HepG2 (cell line): ENCODE data around the gene CCDC57. TPM values are rescaled to one million over a fixed set of nuclear protein-coding genes. Genes with fewer than 3 reads are reported as not detected.

ENCODE experiments used
- AKNA ChIP-seq: sonication (generic); formaldehyde crosslinking; IDR thresholded peaks from 2 replicates; pipeline ENCODE4 v1.4.0; 2020; ENCODE audit warnings: missing genetic modification reagents, borderline replicate concordance
- BCL3 ChIP-seq: sonication (generic); formaldehyde crosslinking; IDR thresholded peaks from 2 replicates; pipeline ENCODE4 v1.5.1; 2020; ENCODE audit warnings: mild to moderate bottlenecking, missing genetic modification reagents, moderate library complexity
- HNRNPK ChIP-seq: fragments of 200-400 bp; formaldehyde crosslinking; IDR thresholded peaks from 2 replicates; pipeline ENCODE4 v1.6.1; 2018; ENCODE audit warnings: low read length, low read depth, moderate library complexity, mild to moderate bottlenecking; ENCODE audit not compliant: poor library complexity, severe bottlenecking
- HOXA5 ChIP-seq: sonication (generic); formaldehyde crosslinking; IDR thresholded peaks from 2 replicates; pipeline ENCODE4 v1.4.0; 2020; ENCODE audit warnings: missing genetic modification reagents
- KDM4B ChIP-seq: sonication (generic); formaldehyde crosslinking; IDR thresholded peaks from 2 replicates; pipeline ENCODE4 v1.4.0; 2020; ENCODE audit warnings: missing genetic modification reagents
- LRRFIP1 ChIP-seq: sonication (generic); formaldehyde crosslinking; conservative IDR thresholded peaks from 2 replicates; pipeline ENCODE4 v1.4.0; 2020; ENCODE audit warnings: missing genetic modification reagents
- NFYB ChIP-seq: sonication (generic); formaldehyde crosslinking; IDR thresholded peaks from 2 replicates; pipeline ENCODE4 v1.4.0; 2020; ENCODE audit warnings: missing genetic modification reagents
- PLSCR1 ChIP-seq: sonication (generic); formaldehyde crosslinking; IDR thresholded peaks from 2 replicates; pipeline ENCODE4 v1.5.0; 2020; ENCODE audit warnings: missing genetic modification reagents, mild to moderate bottlenecking, borderline replicate concordance
- RFX3 ChIP-seq: IDR thresholded peaks from 2 replicates; pipeline ENCODE4 v1.6.1; 2016; ENCODE audit warnings: missing biosample characterization, missing genetic modification reagents
- TIGD3 ChIP-seq: sonication (generic); formaldehyde crosslinking; IDR thresholded peaks from 2 replicates; pipeline ENCODE4 v1.5.1; 2020; ENCODE audit warnings: mild to moderate bottlenecking, missing genetic modification reagents, borderline replicate concordance
- ZC3H13 ChIP-seq: sonication (generic); formaldehyde crosslinking; IDR thresholded peaks from 2 replicates; pipeline ENCODE4 v1.8.1; 2023; ENCODE audit warnings: mild to moderate bottlenecking, missing genetic modification reagents, moderate library complexity
- ZFP36L2 ChIP-seq: sonication (generic); formaldehyde crosslinking; IDR thresholded peaks from 2 replicates; pipeline ENCODE4 v1.4.0; 2020; ENCODE audit warnings: missing genetic modification reagents
- ZNF101 ChIP-seq: sonication (generic); formaldehyde crosslinking; IDR thresholded peaks from 2 replicates; pipeline ENCODE4 v1.4.0; 2020; ENCODE audit warnings: mild to moderate bottlenecking, low read depth, missing genetic modification reagents, borderline replicate concordance
- ZNF451 ChIP-seq: sonication (generic); formaldehyde crosslinking; IDR thresholded peaks from 2 replicates; pipeline ENCODE4 v1.5.0; 2020; ENCODE audit warnings: mild to moderate bottlenecking, missing genetic modification reagents
- ZNF614 ChIP-seq: IDR thresholded peaks from 2 replicates; pipeline ENCODE4 v1.6.1; 2018; ENCODE audit warnings: missing biosample characterization, missing genetic modification reagents, inconsistent platforms, borderline replicate concordance
- polyA plus RNA-seq, 8 experiments: library from polyadenylated mRNA; depleted of rRNA in 3 of 8; stranded (reverse) in 7 of 8; unstranded in 1 of 8; fragments of >200 nt; fragmentation: Illumina TruSeq in 4 of 8; extraction: Trizol in 4 of 8; gene quantifications; 2 replicates each; pipeline versions ENCODE4 v1.2.1 to v1.2.3, GENCODE V29; 2011 to 2016; ENCODE audit warnings: low read depth in 4 of 8, missing spikeins in 1 of 8, mixed read lengths in 1 of 8; ENCODE audit not compliant: insufficient read depth in 1 of 8
- total RNA-seq, 5 experiments: library from RNA; depleted of rRNA; stranded (reverse); fragments of >200 nt; fragmentation: Illumina TruSeq; extraction: Trizol; gene quantifications; 2 replicates each; pipeline ENCODE4 v1.2.3, GENCODE V29; 2016; ENCODE audit warnings: low read depth in 1 of 5

The CCDC57 gene
- total and polyA plus RNA-seq, 2 of the 13 experiments (the other 11 are each of a cell fraction or from before 2014, with no cell fraction given): 59.3 to 59.9 TPM

GRCh38 chr17:82229698-82230608, 17.3 kb upstream of the CCDC57 start (continued):
- TF ChIP-seq TIGD3 (CRISPR knock-in tag) (no peak; the same call in 1 of the 2 replicates), KDM4B (CRISPR knock-in tag) (peak; percentile 40; the same call in 1 of the 2 replicates), ZFP36L2 (no peak), ZNF614 (peak; percentile 1; the same call in 1 of the 2 replicates), HNRNPK (no peak), RFX3 (CRISPR knock-in tag) (no peak), HOXA5 (CRISPR knock-in tag) (no peak), AKNA (CRISPR knock-in tag) (no peak), PLSCR1 (CRISPR knock-in tag) (0 out of 2 replicates have a peak, but pooled peaks have one; percentile 74), ZNF101 (no peak), NFYB (CRISPR knock-in tag) (no peak), LRRFIP1 (CRISPR knock-in tag) (no peak), BCL3 (CRISPR knock-in tag) (no peak; the same call in 1 of the 2 replicates), ZC3H13 (CRISPR knock-in tag) (peak; percentile 68), ZNF451 (CRISPR knock-in tag) (no peak; the same call in 1 of the 2 replicates)
